IMR-90 (cell line): Measurements from ENCODE around the gene ZG16B.

ENCODE experiments used
- CEBPB ChIP-seq: IDR thresholded peaks from 2 replicates; pipeline ENCODE4 v1.6.1; 2012; ENCODE audit warnings: low read depth, low read length, improper control_type of control experiment
- FOS ChIP-seq: fragments of 150-350 bp; IDR thresholded peaks from 2 replicates; pipeline ENCODE4 v1.6.1; 2016; ENCODE audit warnings: low read depth, low read length
- MAFK ChIP-seq: IDR thresholded peaks from 2 replicates; pipeline ENCODE4 v1.6.1; 2012; ENCODE audit warnings: low read depth, low read length, improper control_type of control experiment
- MAZ ChIP-seq: IDR thresholded peaks from 2 replicates; pipeline ENCODE4 v1.6.1; 2012; ENCODE audit warnings: low read depth, mild to moderate bottlenecking, low read length, improper control_type of control experiment, moderate library complexity, borderline replicate concordance
- MXI1 ChIP-seq: IDR thresholded peaks from 2 replicates; pipeline ENCODE4 v1.6.1; 2012; ENCODE audit warnings: low read depth, mild to moderate bottlenecking, low read length, moderate library complexity, borderline replicate concordance
- NFE2L2 ChIP-seq: fragments of 150-350 bp; IDR thresholded peaks from 2 replicates; pipeline ENCODE4 v1.6.1; 2016; ENCODE audit warnings: low read depth, mild to moderate bottlenecking, low read length
- POLR2A ChIP-seq: IDR thresholded peaks from 2 replicates; pipeline ENCODE4 v1.6.1; 2012; ENCODE audit warnings: mild to moderate bottlenecking, low read depth, low read length
- RCOR1 ChIP-seq: IDR thresholded peaks from 2 replicates; pipeline ENCODE4 v1.6.1; 2012; ENCODE audit warnings: mild to moderate bottlenecking, low read length, improper control_type of control experiment; ENCODE audit not compliant: insufficient replicate concordance
- SMC3 ChIP-seq: fragments of 150-350 bp; IDR thresholded peaks from 2 replicates; pipeline ENCODE4 v1.6.1; 2016; ENCODE audit warnings: low read depth, mild to moderate bottlenecking, antibody characterized with exemption, low read length, moderate library complexity
- TF ChIP-seq, protein P1 (sequence below): conservative IDR thresholded peaks from 2 replicates; pipeline ENCODE4 v1.5.1; 2012; ENCODE audit warnings: mild to moderate bottlenecking, low read depth, low read length, improper control_type of control experiment
- TF ChIP-seq, protein P2 (sequence below): fragments of 150-350 bp; IDR thresholded peaks from 2 replicates; pipeline ENCODE4 v1.6.1; 2017; ENCODE audit warnings: mild to moderate bottlenecking, antibody characterized with exemption, low read length, low read depth
- TF ChIP-seq, protein P3 (sequence below): fragments of 150-350 bp; IDR thresholded peaks from 2 replicates; pipeline ENCODE4 v1.6.1; 2016; ENCODE audit warnings: low read depth, mild to moderate bottlenecking, low read length, moderate library complexity, borderline replicate concordance

DNA sequence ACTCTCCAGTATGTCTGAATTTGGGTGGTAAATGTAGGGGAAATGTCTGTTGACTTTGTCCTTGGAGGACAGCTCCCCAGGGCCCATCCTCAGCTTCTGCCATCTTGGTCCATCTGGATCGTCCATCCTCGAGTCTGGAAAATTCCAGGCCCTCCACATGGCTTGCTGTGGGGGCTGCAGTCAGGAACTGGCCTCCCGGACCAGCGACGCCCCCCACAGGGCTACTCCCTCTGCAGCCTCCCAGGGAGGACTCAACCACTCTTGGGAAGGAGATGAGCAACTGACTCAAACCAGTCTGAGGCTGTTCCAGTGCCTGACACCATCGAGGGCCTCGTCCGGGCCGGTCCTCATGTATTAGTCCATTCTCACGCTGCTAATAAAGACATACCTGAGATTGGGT, 5.5 kb upstream of the ZG16B start:
- TF ChIP-seq RCOR1 (no peak), POLR2A (no peak), CEBPB (no peak), FOS (no peak), SMC3 (no peak), NFE2L2 (no peak), MAZ (no peak), MAFK (no peak), MXI1 (no peak)
- TF ChIP-seq, protein P1, sequence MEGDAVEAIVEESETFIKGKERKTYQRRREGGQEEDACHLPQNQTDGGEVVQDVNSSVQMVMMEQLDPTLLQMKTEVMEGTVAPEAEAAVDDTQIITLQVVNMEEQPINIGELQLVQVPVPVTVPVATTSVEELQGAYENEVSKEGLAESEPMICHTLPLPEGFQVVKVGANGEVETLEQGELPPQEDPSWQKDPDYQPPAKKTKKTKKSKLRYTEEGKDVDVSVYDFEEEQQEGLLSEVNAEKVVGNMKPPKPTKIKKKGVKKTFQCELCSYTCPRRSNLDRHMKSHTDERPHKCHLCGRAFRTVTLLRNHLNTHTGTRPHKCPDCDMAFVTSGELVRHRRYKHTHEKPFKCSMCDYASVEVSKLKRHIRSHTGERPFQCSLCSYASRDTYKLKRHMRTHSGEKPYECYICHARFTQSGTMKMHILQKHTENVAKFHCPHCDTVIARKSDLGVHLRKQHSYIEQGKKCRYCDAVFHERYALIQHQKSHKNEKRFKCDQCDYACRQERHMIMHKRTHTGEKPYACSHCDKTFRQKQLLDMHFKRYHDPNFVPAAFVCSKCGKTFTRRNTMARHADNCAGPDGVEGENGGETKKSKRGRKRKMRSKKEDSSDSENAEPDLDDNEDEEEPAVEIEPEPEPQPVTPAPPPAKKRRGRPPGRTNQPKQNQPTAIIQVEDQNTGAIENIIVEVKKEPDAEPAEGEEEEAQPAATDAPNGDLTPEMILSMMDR: no peak
- TF ChIP-seq, protein P2, sequence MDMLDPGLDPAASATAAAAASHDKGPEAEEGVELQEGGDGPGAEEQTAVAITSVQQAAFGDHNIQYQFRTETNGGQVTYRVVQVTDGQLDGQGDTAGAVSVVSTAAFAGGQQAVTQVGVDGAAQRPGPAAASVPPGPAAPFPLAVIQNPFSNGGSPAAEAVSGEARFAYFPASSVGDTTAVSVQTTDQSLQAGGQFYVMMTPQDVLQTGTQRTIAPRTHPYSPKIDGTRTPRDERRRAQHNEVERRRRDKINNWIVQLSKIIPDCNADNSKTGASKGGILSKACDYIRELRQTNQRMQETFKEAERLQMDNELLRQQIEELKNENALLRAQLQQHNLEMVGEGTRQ: no peak
- TF ChIP-seq, protein P3, sequence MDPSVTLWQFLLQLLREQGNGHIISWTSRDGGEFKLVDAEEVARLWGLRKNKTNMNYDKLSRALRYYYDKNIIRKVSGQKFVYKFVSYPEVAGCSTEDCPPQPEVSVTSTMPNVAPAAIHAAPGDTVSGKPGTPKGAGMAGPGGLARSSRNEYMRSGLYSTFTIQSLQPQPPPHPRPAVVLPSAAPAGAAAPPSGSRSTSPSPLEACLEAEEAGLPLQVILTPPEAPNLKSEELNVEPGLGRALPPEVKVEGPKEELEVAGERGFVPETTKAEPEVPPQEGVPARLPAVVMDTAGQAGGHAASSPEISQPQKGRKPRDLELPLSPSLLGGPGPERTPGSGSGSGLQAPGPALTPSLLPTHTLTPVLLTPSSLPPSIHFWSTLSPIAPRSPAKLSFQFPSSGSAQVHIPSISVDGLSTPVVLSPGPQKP: no peak
